NCI-H345 treated with DMSO at 0.1 percent for 48 hours (cell line): ENCODE data around the gene UBA6.

Experiments
- DNase-seq: peaks from one replicate; lab custom pipeline; 2025; ENCODE audit not compliant: unreplicated experiment; lab: John Stamatoyannopoulos, UW

UBA6 gene

GRCh38 chr4:67581208-67581857 is 119.6 kb downstream of the UBA6 start:
- no peak for DNase-seq

GRCh38 chr4:67580577-67580976 is 120.4 kb downstream of the UBA6 start:
- DNase-seq = no peak

DNA sequence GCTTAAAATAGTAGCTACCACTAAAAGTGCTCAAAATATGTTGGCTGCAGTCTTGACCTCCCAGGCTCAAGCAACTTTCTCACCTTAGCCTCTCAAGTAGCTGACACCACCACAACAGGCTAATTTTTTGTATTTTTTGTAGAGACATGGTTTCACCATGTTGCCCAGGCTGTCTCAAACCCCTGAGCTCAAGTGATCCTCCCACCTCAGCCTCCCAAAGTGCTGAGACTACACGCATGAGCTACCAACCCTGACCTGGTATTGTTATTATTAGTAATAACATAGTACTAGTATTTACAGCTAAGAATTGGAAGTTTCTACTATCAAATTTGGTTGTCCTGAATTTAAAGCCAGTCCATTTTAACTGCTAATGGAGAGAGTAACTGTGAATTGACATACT is 124.4 kb downstream of the UBA6 start:
- DNase-seq = no peak

DNA sequence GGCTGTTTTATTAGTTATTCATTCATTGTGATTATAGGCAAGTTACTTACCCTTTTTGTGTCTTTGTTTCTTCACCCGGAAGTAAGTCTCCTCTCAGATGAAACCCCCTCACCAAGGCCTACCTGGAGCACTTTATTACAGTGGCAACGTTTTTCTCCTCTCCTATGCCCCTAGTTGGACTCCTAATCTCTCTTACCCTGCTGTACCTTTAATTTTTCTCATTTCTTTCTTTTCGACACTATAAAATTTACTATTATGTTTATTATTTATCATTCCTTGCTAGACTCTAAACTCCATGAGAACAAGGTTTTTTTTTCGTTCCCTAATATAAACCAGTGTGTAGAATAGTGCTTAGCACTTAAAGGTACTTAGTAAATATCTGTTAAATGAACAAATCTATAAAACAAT is 124.9 kb downstream of the UBA6 start:
- DNase-seq = no peak

- no peak for DNase-seq
Observed at GRCh38 chr4:67575232-67576058, 125.5 kb downstream of the UBA6 start.

DNA sequence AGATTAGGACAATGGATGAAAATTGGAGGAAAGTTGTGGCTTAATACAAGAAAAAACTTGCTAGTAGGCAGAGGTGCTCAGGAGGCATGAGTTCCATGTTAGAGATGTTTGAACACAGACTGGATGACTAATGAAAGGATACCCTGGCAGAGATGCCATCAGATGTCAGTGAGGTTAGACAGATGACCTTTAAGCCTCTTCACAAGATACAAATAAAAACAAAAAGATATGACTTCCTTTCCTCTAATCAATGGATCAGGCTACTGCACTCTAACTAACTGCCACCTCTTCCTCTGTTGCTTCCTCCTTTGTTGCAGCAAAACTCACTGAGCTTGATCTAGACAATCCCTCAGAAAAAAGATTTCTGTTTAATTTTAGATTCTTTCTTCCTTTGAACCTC is 127.8 kb downstream of the UBA6 start:
- no peak for DNase-seq

DNA sequence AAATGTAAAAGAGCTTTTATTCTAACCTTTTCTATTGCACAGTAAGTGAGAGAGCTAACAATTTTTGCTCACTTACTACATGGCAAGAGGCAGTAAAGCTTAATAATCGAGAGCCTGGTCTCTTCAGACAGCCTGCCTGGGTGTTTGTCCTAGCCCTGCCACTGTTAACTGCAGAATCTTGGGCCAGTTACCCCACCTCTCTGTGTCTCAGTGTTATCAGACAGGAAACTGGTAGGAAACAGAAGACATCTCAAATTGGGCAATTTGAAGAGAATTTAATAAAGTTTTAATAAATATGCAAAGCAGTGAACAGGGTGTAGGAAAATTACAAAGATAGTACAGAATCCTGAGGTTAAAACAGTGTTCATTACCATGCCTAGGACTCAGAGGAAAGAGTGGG is 129.0 kb downstream of the UBA6 start:
- DNase-seq = no peak

DNA sequence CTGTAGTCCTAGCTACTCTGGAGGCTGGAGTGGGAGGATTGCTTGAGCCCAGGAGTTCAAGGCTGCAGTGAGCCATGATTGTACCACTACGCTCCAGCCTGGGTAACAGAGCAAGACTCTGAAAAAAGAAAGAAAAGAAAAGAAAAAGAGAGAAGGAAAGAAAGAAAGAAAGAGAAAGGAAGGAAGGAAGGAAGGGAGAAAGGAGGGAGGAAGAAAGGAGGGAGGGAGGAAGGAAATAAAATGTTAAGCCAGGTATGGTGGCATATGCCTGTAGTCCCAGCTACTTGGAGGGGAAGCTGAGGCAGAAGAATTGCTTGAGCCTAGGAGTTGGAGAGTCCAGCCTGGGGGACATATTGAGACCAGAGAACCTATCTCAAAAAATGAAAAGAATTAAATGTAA is 130.4 kb downstream of the UBA6 start:
- DNase-seq = no peak

GRCh38 chr4:67568820-67569219 is 132.1 kb downstream of the UBA6 start:
- DNase-seq = no peak

DNA sequence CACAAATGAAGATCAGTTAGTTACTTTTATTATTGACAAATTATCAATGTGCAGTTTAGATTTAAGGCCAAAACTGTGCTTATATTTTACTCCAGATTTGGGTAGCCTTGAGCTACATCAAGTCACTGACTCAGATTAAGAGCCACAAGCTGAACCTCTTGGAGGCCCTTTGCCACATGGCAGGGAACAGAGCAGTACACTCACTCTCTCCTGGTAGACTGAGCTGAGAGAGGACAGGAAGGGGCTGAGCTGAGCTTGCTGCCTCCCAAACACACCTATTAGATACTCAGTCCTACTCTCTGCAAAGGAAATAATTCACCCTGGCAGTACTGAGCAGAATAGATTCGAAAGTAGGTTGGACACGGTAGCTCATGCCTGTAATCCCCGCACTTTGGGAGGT is 134.6 kb downstream of the UBA6 start:
- no peak for DNase-seq

- no peak for DNase-seq
Observed at GRCh38 chr4:67565284-67565683, 135.7 kb downstream of the UBA6 start.
